ENCODE results near the gene ALX4. TPM values are rescaled to one million over a fixed set of nuclear protein-coding genes. Genes with fewer than 3 reads are reported as not detected.

ALX4 gene
- total and polyA plus RNA-seq, 7 donors: 0.04 to 0.23 (median 0.14) TPM; not detected in 1

DNA sequence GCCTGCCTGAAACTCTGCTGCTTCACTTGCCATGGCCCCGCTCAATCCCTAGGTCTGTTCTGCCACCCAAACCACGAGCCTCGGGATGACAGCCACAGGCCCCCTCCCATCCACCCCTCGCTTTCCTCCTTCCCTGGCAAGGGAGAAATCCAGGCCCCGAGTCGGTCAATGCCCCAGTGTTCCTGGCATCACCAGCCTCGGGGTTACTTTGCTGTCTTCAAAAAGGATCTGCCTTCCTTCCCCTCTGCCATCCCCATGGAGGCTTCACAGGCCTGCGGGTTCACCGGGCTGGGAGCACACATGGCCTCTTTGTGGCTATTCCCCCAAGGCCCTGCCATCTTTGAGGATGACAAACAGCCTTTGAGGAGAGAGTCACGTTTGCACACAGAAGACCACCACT is 38.8 kb upstream of the ALX4 start:
- peaks cover 0 to 10% (median 4%) of the 10 kb centered on the region in 3 donors for H3K27me3 ChIP-seq (ENCODE audit: insufficient read depth in 3 of 3, low read length in 2 of 3)
- no peaks in the 10 kb centered on the region for H3K9me3 ChIP-seq
- 64 to 75% (median 69%) methylated on average over 7 to 10 of the region's 10 CpGs for WGBS, 3 donors
- DNase-seq (no peak), ATAC-seq (no peak)
- H3K4me1 ChIP-seq: no peaks in the 10 kb centered on the region
- H3K36me3 ChIP-seq (ENCODE audit: insufficient read depth in 1 of 2, low read depth in 1 of 2): no peaks in the 10 kb centered on the region
- no peak for TF ChIP-seq CTCF (IDR thresholded peaks at IDR 0.05)
- no peak overlapping the region for H3K4me3 ChIP-seq
- intact Hi-C loops (cut with DNase I): no loop called here
- no peak overlapping the region for H3K27ac ChIP-seq

GRCh38 chr11:44348114-44348513 is 38.2 kb upstream of the ALX4 start:
- ATAC-seq (no peak), DNase-seq (no peak)
- H3K27ac ChIP-seq: no peak overlapping the region
- H3K4me3 ChIP-seq: no peak overlapping the region
- TF ChIP-seq CTCF (IDR thresholded peaks at IDR 0.05): no peak
- 46 to 68% (median 60%) methylated on average over 2 of the region's 2 CpGs for WGBS, 3 donors
- intact Hi-C loops (cut with DNase I): no loop called here
- H3K9me3 ChIP-seq: no peaks in the 10 kb centered on the region
- peaks cover 0 to 10% (median 4%) of the 10 kb centered on the region in 3 donors for H3K27me3 ChIP-seq (ENCODE audit: insufficient read depth in 3 of 3, low read length in 2 of 3)
- H3K36me3 ChIP-seq (ENCODE audit: insufficient read depth in 1 of 2, low read depth in 1 of 2): no peaks in the 10 kb centered on the region
- no peaks in the 10 kb centered on the region for H3K4me1 ChIP-seq

- no peak overlapping the region for H3K27ac ChIP-seq
- no peak overlapping the region for H3K4me3 ChIP-seq
- no peak for TF ChIP-seq CTCF (IDR thresholded peaks at IDR 0.05)
- H3K36me3 ChIP-seq (ENCODE audit: insufficient read depth in 1 of 2, low read depth in 1 of 2): no peaks in the 10 kb centered on the region
- H3K9me3 ChIP-seq: no peaks in the 10 kb centered on the region
- WGBS, 3 donors: 89 to 94% (median 92%) methylated on average over 5 of the region's 5 CpGs
- peaks cover 0 to 10% (median 4%) of the 10 kb centered on the region in 3 donors for H3K27me3 ChIP-seq (ENCODE audit: insufficient read depth in 3 of 3, low read length in 2 of 3)
- intact Hi-C loops (cut with DNase I): no loop called here
- no peaks in the 10 kb centered on the region for H3K4me1 ChIP-seq
- no peak for ATAC-seq
- DNase-seq: no peak
Observed at GRCh38 chr11:44347538-44347937, 37.6 kb upstream of the ALX4 start.

- H3K36me3 ChIP-seq (ENCODE audit: insufficient read depth in 1 of 2, low read depth in 1 of 2): no peaks in the 10 kb centered on the region
- 70 to 90% (median 74%) methylated on average over 6 of the region's 6 CpGs for WGBS, 3 donors
- H3K4me3 ChIP-seq: no peak overlapping the region
- TF ChIP-seq CTCF (IDR thresholded peaks at IDR 0.05): no peak
- intact Hi-C loops (cut with DNase I): no loop called here
- no peak for ATAC-seq
- no peak overlapping the region for H3K27ac ChIP-seq
- no peaks in the 10 kb centered on the region for H3K4me1 ChIP-seq
- peaks cover 0 to 10% (median 4%) of the 10 kb centered on the region in 3 donors for H3K27me3 ChIP-seq (ENCODE audit: insufficient read depth in 3 of 3, low read length in 2 of 3)
- no peak for DNase-seq
- no peaks in the 10 kb centered on the region for H3K9me3 ChIP-seq
Observed at GRCh38 chr11:44346983-44347382, 37.0 kb upstream of the ALX4 start.

DNA sequence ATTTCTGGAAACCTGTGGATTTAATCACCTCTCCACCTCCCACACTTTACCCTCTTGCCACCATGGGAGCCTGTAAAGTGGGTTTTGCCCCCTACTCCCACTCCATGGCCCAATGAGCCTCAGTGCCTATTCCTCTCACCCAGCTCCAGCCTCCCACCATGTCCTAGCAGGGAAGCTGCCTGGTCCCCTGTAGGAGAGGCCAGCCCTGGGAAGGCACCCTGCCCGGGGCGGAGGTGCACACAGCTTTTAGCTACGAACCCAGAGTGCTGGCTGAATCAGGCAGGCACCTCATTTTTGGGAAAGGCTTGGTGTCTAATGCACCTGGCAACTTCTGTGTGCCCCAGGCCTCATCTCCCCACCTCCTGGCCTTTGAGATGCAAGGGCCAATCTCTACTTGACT is 35.8 kb upstream of the ALX4 start:
- H3K27ac ChIP-seq: no peak overlapping the region
- H3K27me3 ChIP-seq (ENCODE audit: insufficient read depth in 3 of 3, low read length in 2 of 3): peaks cover 0 to 5% (median 4%) of the 10 kb centered on the region in 3 donors
- no peaks in the 10 kb centered on the region for H3K4me1 ChIP-seq
- H3K4me3 ChIP-seq: no peak overlapping the region
- intact Hi-C loops (cut with DNase I): no loop called here
- DNase-seq: no peak
- ATAC-seq: no peak
- H3K9me3 ChIP-seq: no peaks in the 10 kb centered on the region
- no peaks in the 10 kb centered on the region for H3K36me3 ChIP-seq (ENCODE audit: insufficient read depth in 1 of 2, low read depth in 1 of 2)
- WGBS, 3 donors: 87 to 91% (median 89%) methylated on average over 3 of the region's 3 CpGs
- no peak for TF ChIP-seq CTCF (IDR thresholded peaks at IDR 0.05)
